Right atrium auricular region (tissue), 2 donors: ENCODE data around the gene EFEMP2. TPM values are rescaled to one million over a fixed set of nuclear protein-coding genes. Genes with fewer than 3 reads are reported as not detected.

Experiments used
- DNase-seq: peaks from one replicate; pipeline ENCODE4 v3.0.0-alpha.2; 2019; ENCODE audit warnings: low spot score
- H3K27ac ChIP-seq, 2 donors: fragments of 200-600 bp; sonication (generic); 1 replicate in 1 of 2; 2 replicates in 1 of 2; pipeline ENCODE4 v1.5.1; 2016 to 2019
- H3K27me3 ChIP-seq, 2 donors: fragments of 200-600 bp; sonication (generic); one replicate each; pipeline versions ENCODE4 v1.5.1 to v1.6.0; 2017 to 2019
- H3K36me3 ChIP-seq: fragments of 200-600 bp; sonication (generic); one replicate; pipeline ENCODE4 v1.5.1; 2016
- H3K4me1 ChIP-seq, 2 donors: fragments of 200-600 bp; sonication (generic); one replicate each; pipeline versions ENCODE4 v1.5.1 to v1.6.0; 2017 to 2019
- H3K4me3 ChIP-seq, 2 donors: fragments of 200-600 bp; sonication (generic); 1 replicate in 1 of 2; 2 replicates in 1 of 2; pipeline ENCODE4 v1.5.1; 2017 to 2019; ENCODE audit warnings: mild to moderate bottlenecking in 1 of 2, moderate library complexity in 1 of 2
- H3K9me3 ChIP-seq, 2 donors: fragments of 200-600 bp; sonication (generic); one replicate each; pipeline ENCODE4 v1.5.1; 2019
- total RNA-seq, 2 donors: library from RNA; depleted of rRNA; stranded (reverse); fragments of >200 nt; gene quantifications; one replicate each; pipeline ENCODE4 v1.1.0, GENCODE V29; 2016
- TF ChIP-seq, protein P1 (sequence below), 2 donors: fragments of 200-600 bp; sonication (generic); IDR thresholded peaks; one replicate each; pipeline ENCODE4 v1.5.1; 2019; ENCODE audit warnings: antibody characterized with exemption in 2 of 2

EFEMP2 gene
- total RNA-seq, 2 donors from 2014 or later: 117 to 156 TPM

DNA sequence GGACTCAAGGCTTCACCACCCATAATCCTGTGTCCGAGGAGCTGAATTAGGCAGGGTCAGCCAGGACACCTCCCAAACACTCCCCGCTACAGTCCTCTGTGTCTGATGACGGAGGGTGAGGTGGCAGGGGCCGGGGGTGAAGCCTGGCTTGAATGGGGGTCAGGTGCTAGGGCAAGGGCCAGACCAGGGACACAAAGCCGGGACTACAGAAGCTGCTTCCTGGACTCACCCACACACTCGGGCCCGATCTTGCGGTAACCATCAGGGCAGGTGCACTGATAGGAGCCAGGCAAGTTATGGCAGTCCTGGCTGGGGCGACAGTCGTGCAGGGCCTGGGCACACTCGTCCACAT, 2.3 kb downstream of the EFEMP2 start:
- Histone ChIP-seq H3K36me3 (peaks cover 39% of the 10 kb centered on the region), H3K4me1 (peaks cover 0 to 35% of the 10 kb centered on the region in 2 donors), H3K9me3 (no peaks in the 10 kb centered on the region), H3K27ac (no peak overlapping the region), H3K27me3 (no peaks in the 10 kb centered on the region), H3K4me3 (no peak overlapping the region)
- TF ChIP-seq, protein P1, sequence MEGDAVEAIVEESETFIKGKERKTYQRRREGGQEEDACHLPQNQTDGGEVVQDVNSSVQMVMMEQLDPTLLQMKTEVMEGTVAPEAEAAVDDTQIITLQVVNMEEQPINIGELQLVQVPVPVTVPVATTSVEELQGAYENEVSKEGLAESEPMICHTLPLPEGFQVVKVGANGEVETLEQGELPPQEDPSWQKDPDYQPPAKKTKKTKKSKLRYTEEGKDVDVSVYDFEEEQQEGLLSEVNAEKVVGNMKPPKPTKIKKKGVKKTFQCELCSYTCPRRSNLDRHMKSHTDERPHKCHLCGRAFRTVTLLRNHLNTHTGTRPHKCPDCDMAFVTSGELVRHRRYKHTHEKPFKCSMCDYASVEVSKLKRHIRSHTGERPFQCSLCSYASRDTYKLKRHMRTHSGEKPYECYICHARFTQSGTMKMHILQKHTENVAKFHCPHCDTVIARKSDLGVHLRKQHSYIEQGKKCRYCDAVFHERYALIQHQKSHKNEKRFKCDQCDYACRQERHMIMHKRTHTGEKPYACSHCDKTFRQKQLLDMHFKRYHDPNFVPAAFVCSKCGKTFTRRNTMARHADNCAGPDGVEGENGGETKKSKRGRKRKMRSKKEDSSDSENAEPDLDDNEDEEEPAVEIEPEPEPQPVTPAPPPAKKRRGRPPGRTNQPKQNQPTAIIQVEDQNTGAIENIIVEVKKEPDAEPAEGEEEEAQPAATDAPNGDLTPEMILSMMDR (IDR thresholded peaks at IDR 0.05): no peak
- DNase-seq: no peak

DNA sequence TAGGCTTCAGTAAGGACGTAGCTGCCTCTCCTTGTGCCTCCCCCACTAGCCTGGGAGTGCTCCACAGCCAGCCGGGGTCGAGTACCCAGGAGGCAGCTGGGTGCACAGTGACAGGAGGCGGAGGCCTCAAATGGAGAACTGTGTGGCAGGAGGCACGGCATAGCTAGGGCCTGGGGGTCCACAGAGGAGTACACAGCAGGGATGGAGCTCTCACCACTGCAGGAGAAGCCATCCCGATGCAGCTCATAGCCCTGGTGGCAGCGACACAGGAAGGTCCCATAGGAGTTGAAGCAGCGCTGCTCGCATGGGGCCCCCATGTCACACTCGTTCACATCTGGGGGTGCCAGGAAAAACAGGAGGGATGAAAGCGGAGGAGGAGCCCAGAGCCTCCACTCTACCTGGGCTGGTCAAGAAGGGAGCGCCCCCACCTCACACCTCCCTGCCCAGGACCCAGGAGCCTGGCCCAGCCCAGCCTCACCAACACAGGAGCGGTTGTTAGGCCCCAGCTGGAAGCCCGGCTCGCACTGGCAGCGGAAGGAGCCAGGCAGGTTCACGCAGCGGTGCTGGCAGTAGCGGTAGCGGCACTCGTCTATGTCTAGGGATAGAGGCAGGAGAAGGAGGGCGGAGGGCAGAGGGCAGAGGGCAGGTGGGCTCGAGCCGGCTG, 2.8 kb downstream of the EFEMP2 start:
- DNase-seq: no peak
- Histone ChIP-seq H3K27ac (no peak overlapping the region), H3K36me3 (peaks cover 44% of the 10 kb centered on the region), H3K9me3 (no peaks in the 10 kb centered on the region), H3K4me1 (peaks cover 0 to 35% of the 10 kb centered on the region in 2 donors), H3K27me3 (no peaks in the 10 kb centered on the region), H3K4me3 (no peak overlapping the region)
- TF ChIP-seq, protein P1 (IDR thresholded peaks at IDR 0.05): no peak

DNA sequence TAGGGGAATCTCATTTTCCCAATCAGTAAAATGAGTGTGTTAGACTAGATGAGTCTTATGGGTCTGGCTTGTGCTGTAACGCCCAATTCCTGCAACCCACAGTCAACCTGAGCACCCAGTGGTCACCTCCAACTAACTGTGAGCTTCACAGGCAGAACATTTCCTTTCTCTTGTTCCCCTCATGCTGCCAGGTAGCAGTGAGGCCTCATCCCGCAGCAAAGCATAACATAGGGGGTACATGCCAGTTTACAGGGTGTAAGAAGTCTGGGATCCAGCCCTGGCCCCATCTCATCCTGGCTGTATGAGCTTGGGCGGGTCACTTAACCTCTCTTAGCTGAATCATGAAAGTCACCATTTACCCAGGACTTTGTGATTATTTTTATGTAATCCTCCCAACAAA, 3.7 kb downstream of the EFEMP2 start:
- DNase-seq: no peak
- no peaks in the 10 kb centered on the region for H3K9me3 ChIP-seq
- peaks cover 53% of the 10 kb centered on the region for H3K36me3 ChIP-seq
- no peak overlapping the region for H3K4me3 ChIP-seq
- no peak overlapping the region for H3K27ac ChIP-seq
- TF ChIP-seq, protein P1 (IDR thresholded peaks at IDR 0.05): no peak
- H3K4me1 ChIP-seq: peaks cover 0 to 35% of the 10 kb centered on the region in 2 donors
- H3K27me3 ChIP-seq: no peaks in the 10 kb centered on the region

DNA sequence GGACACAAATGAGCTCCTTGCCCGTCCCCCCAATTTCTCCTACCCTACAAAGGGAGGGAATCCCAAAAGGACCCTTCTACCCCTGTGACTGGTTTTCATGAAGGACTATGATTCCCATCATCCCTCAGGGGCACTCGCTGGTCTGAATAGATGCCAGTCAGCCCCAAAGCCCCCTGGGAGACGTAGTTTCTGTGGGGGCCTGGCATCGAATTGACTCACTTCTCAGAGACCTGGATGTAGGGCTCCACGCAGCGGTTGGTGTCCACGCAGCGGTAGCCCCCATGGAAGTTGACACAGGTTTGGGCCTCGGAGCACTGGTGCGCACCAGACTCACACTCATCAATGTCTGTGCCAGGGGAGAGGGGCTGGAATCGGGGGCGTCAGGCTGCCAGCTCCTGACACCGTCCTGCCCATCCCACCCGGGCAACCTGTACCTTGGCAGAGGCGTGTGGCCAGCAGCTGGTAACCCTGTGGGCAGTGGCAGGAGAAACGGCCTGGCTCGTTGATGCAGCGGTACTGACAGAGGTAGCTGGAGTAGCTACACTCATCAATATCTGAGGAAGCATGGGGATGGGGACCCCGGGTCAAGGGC, 4.4 kb downstream of the EFEMP2 start:
- no peak for DNase-seq

DNA sequence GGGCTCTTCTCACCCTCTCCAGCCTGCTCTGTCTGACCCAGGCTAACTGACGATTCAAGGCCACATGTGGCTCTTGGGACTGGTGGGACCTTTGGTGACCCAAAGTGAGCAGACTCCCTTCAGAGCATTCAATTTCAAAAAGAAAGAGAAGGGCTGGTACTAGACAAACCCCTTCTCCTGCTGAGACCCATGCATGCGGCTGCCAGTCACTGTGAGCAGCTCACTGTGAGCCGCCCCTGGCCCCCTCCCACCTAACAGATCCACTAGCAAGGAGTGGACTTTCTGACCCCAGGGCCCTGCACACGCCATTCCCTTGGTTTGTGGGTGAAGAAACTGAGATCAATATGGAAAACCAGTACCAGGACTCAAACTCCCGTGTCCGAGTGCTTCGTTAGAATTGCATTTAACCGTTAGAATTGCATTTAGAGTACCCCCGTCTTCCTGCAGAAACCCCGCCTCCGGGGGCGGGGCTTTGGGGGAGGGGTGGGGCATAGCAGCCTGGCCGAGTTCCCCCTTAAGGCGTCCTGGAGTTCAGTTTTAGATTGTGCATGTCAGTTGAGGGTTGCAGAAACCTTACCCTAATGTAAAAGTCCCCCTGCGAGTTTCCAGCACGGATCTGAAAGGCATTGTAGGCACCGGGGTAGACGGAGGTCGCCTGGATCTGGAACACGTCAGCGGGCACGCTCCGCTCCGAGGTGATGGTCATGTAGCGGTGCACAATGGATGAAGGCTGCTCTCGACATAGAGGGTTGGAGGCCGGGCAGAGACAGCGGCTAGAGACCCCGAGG, 5.1 kb downstream of the EFEMP2 start:
- Histone ChIP-seq H3K4me1 (peaks cover 0 to 36% of the 10 kb centered on the region in 2 donors), H3K36me3 (peaks cover 67% of the 10 kb centered on the region), H3K4me3 (no peak overlapping the region), H3K27ac (no peak overlapping the region), H3K27me3 (no peaks in the 10 kb centered on the region), H3K9me3 (no peaks in the 10 kb centered on the region)
- no peak for DNase-seq
- TF ChIP-seq, protein P1 (IDR thresholded peaks at IDR 0.05): no peak

More for the DNA sequence above, 4.4 kb downstream of the EFEMP2 start:
- TF ChIP-seq, protein P1 (IDR thresholded peaks at IDR 0.05): no peak
- Histone ChIP-seq H3K36me3 (peaks cover 60% of the 10 kb centered on the region), H3K4me3 (no peak overlapping the region), H3K27ac (no peak overlapping the region), H3K9me3 (no peaks in the 10 kb centered on the region), H3K4me1 (peaks cover 0 to 34% of the 10 kb centered on the region in 2 donors), H3K27me3 (no peaks in the 10 kb centered on the region)
